IPS DF 4.7 (cell line): ENCODE data around the gene TMEM80.

Experiments used
- DNase-seq: peaks from one replicate; pipeline ENCODE4 v3.0.0-alpha.2; 2013; ENCODE audit warnings: low spot score; ENCODE audit errors: extremely low read depth

The TMEM80 gene

GRCh38 chr11:742571-743201 lies 47.1 kb downstream of the TMEM80 start:
- no peak for DNase-seq

DNA sequence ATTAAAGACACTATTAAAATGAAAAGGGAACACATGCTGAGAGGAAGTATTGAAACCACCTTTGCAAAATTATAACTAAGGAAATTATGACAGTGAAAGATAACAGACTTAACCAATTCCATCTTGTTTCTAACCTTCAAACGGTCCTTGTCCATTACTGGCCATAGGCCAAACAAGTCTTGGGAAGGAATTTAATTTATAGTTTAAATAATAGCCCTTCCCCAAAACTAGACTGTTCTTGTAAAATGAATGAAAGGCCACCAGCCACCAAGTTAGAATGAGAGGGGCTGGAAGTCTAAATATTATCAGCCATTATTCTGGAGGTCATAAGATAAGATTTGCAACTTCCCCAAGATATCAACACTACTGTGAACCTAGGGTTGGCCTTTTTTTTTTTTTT lies 49.8 kb downstream of the TMEM80 start:
- no peak for DNase-seq

DNA sequence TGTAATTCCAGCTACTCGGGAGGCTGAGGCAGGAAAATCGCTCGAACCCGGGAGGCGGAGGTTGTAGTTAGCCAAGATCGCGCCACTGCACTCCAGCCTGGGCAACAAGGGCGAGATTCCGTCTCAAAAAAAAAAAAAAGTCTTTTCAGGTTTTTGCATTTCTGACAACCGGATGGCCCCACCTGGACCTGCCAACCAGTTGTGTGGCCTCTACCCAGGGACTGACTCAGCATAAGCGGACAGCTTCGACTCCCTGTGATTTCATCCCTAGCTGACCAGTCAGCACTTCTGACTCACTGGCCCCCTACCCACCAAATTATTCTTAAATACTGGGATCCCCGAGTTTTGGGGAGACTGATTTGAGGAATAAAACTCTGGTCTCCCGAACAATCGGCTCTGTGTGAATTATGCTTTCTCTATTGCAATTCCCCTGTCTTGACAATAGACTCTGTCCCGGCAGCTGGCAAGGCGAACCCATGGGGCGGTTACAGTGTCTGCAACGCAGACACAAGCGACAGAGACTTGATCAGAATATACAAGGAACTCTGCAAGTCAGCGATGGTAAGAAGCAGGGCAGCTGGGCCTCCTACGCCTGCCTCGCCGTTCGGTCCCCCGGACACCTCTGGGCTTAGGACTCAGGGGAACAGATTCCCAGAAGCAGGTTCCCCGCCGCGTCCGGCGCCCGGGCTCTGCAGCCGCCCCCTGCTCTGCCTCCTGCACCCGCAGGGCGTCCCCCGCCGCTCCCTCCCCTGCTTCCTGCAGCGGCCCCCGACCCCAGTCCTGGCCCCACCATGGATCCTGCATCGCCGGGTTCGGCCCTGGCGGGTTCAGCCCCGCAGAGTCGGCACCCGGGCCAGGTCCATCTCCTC lies 50.9 kb downstream of the TMEM80 start:
- no peak for DNase-seq

DNA sequence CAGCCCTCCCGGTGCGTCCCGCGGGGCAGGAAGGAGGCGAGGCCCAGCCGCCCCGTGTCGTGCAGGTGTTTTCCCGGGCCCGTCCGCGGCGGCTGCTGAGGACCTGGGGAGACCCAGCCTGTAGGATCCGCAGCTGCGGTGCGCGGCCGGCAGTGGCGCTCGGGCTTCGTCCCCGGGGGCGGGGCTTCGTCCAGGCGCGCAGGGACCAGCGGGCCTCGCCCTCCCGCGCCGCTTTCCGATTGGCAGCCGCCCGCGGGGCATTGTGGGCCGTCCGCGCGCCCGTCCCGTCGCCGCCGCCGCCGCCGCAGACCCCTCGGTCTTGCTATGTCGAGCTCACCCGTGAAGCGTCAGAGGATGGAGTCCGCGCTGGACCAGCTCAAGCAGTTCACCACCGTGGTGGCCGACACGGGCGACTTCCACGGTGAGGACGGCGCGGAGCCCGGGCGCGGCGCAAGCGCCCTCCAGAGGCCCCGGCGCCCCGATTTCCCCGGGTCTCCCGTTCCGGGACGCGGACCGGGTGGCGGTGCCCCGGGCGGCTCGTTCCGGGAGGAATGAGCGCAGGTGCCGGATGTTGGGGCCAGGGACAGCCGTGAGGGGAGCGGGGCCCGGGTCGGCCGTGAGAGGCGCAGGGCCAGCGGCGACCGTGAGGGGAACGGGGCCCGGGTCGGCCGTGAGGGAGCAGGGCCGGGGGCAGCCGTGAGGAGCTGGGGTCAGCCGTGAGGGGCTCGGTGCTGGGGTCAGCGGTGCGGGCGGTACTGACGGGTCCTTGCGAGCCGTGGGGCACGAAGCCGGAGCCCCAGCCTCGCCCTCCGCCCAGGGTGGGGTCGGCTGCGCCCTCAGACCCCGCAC lies 51.8 kb downstream of the TMEM80 start, which contains the start of gene TALDO1:
TALDO1 (plus strand) TSS at position 307 of the 849 bp plus-strand sequence; CDS start at position 325, 18 bp downstream.
- DNase-seq = no peak

DNA sequence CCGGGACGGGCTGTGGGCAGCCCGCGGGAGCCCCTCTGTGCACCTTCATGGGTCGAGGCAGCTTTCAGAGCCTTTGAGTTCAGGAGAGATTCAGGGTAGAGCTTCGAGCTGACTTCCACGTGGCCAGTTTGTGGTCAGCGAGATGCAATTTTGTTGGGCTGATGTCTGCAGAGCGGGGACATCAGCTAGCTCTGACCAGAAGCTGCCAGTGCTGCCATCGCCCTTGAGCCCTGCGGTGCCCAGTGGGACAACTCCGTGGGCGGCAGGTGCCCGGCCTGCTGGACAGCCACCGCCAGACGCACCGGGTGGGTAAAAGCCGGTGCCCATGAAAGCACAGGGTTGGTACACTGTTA lies 52.4 kb downstream of the TMEM80 start:
- no peak for DNase-seq

DNA sequence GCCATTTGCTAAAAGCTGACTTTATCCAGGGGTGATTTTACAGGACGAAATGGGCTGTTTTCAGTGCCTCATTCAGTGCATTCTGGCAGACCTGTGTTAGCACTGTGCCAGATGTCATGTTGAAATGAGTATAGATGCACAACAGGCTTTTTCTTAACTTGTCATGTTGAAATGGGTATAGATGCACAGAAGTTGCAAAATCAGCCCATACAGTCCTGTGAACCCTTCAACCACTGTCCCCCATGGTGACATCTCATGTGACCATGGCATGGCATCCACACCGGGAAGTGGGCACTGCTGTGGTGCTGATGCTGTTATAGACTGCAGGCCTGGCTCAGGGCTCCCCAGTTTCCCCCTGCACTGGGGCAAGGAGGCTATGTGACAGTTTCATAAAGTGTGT lies 54.1 kb downstream of the TMEM80 start:
- DNase-seq = no peak
